OCI-LY1 (cell line): ENCODE measurements around the gene LARP1.

Experiments used
- EZH2 ChIP-seq: fragments of 200-600 bp; sonication (generic), shearing (Covaris generic); IDR thresholded peaks from 2 replicates; pipeline ENCODE4 v1.8.0; 2017; ENCODE audit warnings: borderline replicate concordance, mixed run types, mild to moderate bottlenecking, antibody characterized with exemption, low read length, moderate library complexity, mixed read lengths
- TF ChIP-seq, protein P1 (sequence below): fragments of 200-600 bp; sonication (generic), shearing (Covaris generic); IDR thresholded peaks from 2 replicates; pipeline ENCODE4 v1.5.1; 2017; ENCODE audit warnings: mild to moderate bottlenecking, antibody characterized with exemption, low read length, moderate library complexity, mixed read lengths

DNA sequence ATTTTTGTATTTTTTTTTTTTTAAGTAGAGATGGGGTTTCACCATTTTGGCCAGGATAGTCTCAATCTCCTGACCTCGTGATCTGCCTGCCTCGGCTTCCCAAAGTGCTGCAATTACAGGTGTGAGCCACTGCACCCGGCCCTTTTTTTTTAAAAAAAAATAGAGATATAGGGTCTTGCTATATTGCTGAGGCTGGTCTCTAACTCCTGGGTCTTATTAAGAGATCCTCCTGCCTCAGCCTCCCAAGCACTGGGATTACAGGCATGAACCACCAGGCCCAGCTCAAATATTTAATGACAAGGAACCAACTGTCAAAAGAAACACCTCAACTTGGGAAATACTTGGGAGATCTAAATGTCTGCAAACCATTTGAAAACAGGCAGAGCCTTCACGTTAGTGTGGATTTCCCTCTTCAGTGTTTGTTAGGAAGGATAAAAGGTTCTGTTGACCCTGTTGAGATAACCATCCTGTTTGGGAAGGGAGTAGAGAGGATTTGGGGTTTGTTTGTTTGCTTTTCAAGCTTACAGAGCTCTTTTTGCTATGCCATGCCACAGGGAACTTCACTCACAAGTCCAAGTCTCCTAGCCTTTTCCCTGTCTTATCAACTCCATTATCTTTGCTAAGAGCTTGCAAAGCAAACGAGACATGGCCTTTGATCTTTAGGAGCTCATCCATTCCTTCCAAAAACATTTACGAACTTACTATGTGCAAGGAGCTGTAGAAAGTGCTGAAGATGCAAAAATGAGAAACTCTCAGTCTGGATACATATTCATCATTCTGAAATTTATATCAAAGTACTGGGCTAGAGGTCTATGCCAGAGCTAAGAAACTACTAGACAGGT, 87.7 kb downstream of the LARP1 start:
- TF ChIP-seq, protein P1, sequence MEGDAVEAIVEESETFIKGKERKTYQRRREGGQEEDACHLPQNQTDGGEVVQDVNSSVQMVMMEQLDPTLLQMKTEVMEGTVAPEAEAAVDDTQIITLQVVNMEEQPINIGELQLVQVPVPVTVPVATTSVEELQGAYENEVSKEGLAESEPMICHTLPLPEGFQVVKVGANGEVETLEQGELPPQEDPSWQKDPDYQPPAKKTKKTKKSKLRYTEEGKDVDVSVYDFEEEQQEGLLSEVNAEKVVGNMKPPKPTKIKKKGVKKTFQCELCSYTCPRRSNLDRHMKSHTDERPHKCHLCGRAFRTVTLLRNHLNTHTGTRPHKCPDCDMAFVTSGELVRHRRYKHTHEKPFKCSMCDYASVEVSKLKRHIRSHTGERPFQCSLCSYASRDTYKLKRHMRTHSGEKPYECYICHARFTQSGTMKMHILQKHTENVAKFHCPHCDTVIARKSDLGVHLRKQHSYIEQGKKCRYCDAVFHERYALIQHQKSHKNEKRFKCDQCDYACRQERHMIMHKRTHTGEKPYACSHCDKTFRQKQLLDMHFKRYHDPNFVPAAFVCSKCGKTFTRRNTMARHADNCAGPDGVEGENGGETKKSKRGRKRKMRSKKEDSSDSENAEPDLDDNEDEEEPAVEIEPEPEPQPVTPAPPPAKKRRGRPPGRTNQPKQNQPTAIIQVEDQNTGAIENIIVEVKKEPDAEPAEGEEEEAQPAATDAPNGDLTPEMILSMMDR: no peak
- TF ChIP-seq EZH2: no peak
